GM12878 (cell line): Measurements from ENCODE around the gene FBRSL1. TPM values are rescaled to one million over a fixed set of nuclear protein-coding genes. Genes with fewer than 3 reads are reported as not detected.

Experiments
- ATAC-seq: fragments of 200-7000 bp; cut with Tn5 transposase; 3 replicates; pipeline ENCODE4 v1.9.1; 2020; ENCODE audit warnings: mild to moderate bottlenecking, moderate library complexity
- BruUV-seq: library from RNA; stranded (reverse); fragments of 400-500 nt; replicated peaks from 2 replicates; lab custom pipeline; 2021; lab: Mats Ljungman, UMichigan
- CTCF ChIA-PET: fragments of 300-600 bp; sonication (Branson Sonifier 250); formaldehyde crosslinking; extraction: SDS; loops from one replicate; lab custom pipeline; 2021; ENCODE audit warnings: inconsistent platforms; lab: Yijun Ruan, JAX
- POLR2A ChIA-PET: fragments of 350-600 bp; formaldehyde crosslinking; extraction: SDS; loops from one replicate; lab custom pipeline; 2021; ENCODE audit warnings: inconsistent platforms; lab: Charles Lee
- RAD21 ChIA-PET: fragments of 300-600 bp; sonication (Branson Sonifier 250); formaldehyde crosslinking; loops from one replicate; lab custom pipeline; 2023; ENCODE audit warnings: antibody characterized with exemption; ENCODE audit not compliant: unreplicated experiment; lab: Charles Lee
- SMC1A ChIA-PET: fragments of 300-600 bp; sonication (Branson Sonifier 250); formaldehyde crosslinking; loops from one replicate; lab custom pipeline; 2023; ENCODE audit not compliant: unreplicated experiment, uncharacterized antibody; lab: Charles Lee
- DNase-seq: peaks from one replicate; pipeline ENCODE4 v3.0.0-alpha.2; 2011; ENCODE audit warnings: low read depth, low spot score
- FAIRE-seq: peaks from 3 replicates; lab custom pipeline; 2011; peaks lifted over from hg19 to GRCh38; lab: Jason Lieb, UNC
- H2AFZ ChIP-seq: 2 replicates; pipeline ENCODE4 v1.6.0; 2011; ENCODE audit warnings: low read depth, low read length, control low read depth; ENCODE audit not compliant: control insufficient read depth
- H3K27ac ChIP-seq: 2 replicates; pipeline ENCODE4 v1.5.1; 2011; ENCODE audit warnings: control low read depth; ENCODE audit not compliant: control insufficient read depth, insufficient read depth
- H3K27me3 ChIP-seq, 2 experiments: replicated peaks in 1 of 2; 2 replicates each; pipeline versions ENCODE4 v1.6.0 to v1.6.1; 2011; ENCODE audit warnings: low read length in 1 of 2; ENCODE audit not compliant: control insufficient read depth in 2 of 2, insufficient read depth in 2 of 2
- H3K36me3 ChIP-seq, 2 experiments: 2 replicates each; pipeline ENCODE4 v1.5.1; 2011; ENCODE audit warnings: low read length in 1 of 2; ENCODE audit not compliant: control insufficient read depth in 2 of 2, insufficient read depth in 2 of 2
- H3K4me1 ChIP-seq: 2 replicates; pipeline ENCODE4 v1.6.1; 2011; ENCODE audit warnings: mild to moderate bottlenecking, low read length, moderate library complexity, mixed read lengths; ENCODE audit not compliant: control insufficient read depth, insufficient read depth
- H3K4me2 ChIP-seq: 2 replicates; pipeline ENCODE4 v1.6.0; 2011; ENCODE audit warnings: control low read depth; ENCODE audit not compliant: control insufficient read depth, insufficient read depth
- H3K4me3 ChIP-seq: fragments of 200-600 bp; sonication (generic); 2 replicates; pipeline ENCODE4 v1.5.1; 2016
- H3K79me2 ChIP-seq: 2 replicates; pipeline ENCODE4 v1.6.0; 2011; ENCODE audit warnings: low read length; ENCODE audit not compliant: control insufficient read depth, insufficient read depth
- H3K9ac ChIP-seq: 2 replicates; pipeline ENCODE4 v1.8.0; 2011; ENCODE audit warnings: low read length, control low read depth, mixed read lengths; ENCODE audit not compliant: control insufficient read depth, insufficient read depth
- H3K9me3 ChIP-seq: replicated peaks from 3 replicates; pipeline ENCODE4 v1.5.1; 2011; ENCODE audit warnings: mild to moderate bottlenecking, low read length; ENCODE audit not compliant: control insufficient read depth, insufficient read depth
- H4K20me1 ChIP-seq: 2 replicates; pipeline ENCODE4 v1.6.0; 2011; ENCODE audit not compliant: control insufficient read depth, insufficient read depth
- BCL3 ChIP-seq: IDR thresholded peaks from 2 replicates; pipeline ENCODE4 v1.6.1; 2011; ENCODE audit warnings: borderline replicate concordance, low read depth, mild to moderate bottlenecking, moderate library complexity, low read length; ENCODE audit not compliant: insufficient read depth, poor library complexity, severe bottlenecking
- CUX1 ChIP-seq: IDR thresholded peaks from 2 replicates; pipeline ENCODE4 v1.6.1; 2012; ENCODE audit warnings: improper control_type of control experiment, low read depth, low read length; ENCODE audit not compliant: insufficient replicate concordance
- E2F8 ChIP-seq: fragments of 450-650 bp; IDR thresholded peaks from 2 replicates; pipeline ENCODE4 v1.6.1; 2018; ENCODE audit warnings: mild to moderate bottlenecking, low read depth, moderate library complexity; ENCODE audit not compliant: partially characterized antibody
- HCFC1 ChIP-seq: fragments of 150-350 bp; IDR thresholded peaks from 2 replicates; pipeline ENCODE4 v1.6.1; 2014; ENCODE audit warnings: low read length
- IKZF1 ChIP-seq: fragments of 450-650 bp; conservative IDR thresholded peaks from 2 replicates; pipeline ENCODE4 v1.6.1; 2017; ENCODE audit warnings: antibody characterized with exemption, mild to moderate bottlenecking
- PML ChIP-seq: IDR thresholded peaks from 2 replicates; pipeline ENCODE4 v1.6.1; 2012; ENCODE audit warnings: low read length, inconsistent platforms
- TBL1XR1 ChIP-seq: IDR thresholded peaks from 2 replicates; pipeline ENCODE4 v1.6.1; 2012; ENCODE audit warnings: low read depth, low read length, improper control_type of control experiment
- WGBS: methylation state at CpG from one replicate; pipeline ENCODE4 v1.1.6; 2016; ENCODE audit warnings: low lambda C conversion rate; ENCODE audit not compliant: insufficient replicate concordance, insufficient coverage; ENCODE audit errors: missing lambda C conversion rate; 5-methylcytosine and 5-hydroxymethylcytosine counted together
- in situ Hi-C: fragments of 300-500 bp; cut with MboI; formaldehyde crosslinking; loops from 9 replicates; pipeline ENCODE4 v1.14.3; 2018; ENCODE audit warnings: mixed read lengths
- intact Hi-C: fragments of 100-400 bp; cut with micrococcal nuclease; formaldehyde crosslinking; loops from one replicate; pipeline ENCODE4 v1.14.2; 2022; ENCODE audit not compliant: unreplicated experiment
- polyA plus RNA-seq, 11 experiments: library from polyadenylated mRNA; depleted of rRNA in 4 of 11; unstranded in 6 of 11; stranded (reverse) in 5 of 11; fragments of >200 nt; fragmentation: Nextera tagmentation in 4 of 11; fragmentation: Illumina TruSeq in 1 of 11; extraction: Ambion mirVana in 4 of 11; extraction: Trizol in 1 of 11; gene quantifications; 1 replicate in 1 of 11; 2 replicates in 10 of 11; pipeline versions ENCODE4 v1.2.1 to v1.2.3, GENCODE V29; 2011 to 2016; ENCODE audit warnings: inconsistent platforms in 2 of 11, missing spikeins in 2 of 11, low read depth in 1 of 11
- total RNA-seq, 4 experiments: library from RNA; depleted of rRNA in 3 of 4; stranded (reverse); fragments of >200 nt in 3 of 4; fragmentation: Illumina TruSeq in 1 of 4; extraction: Trizol in 1 of 4; gene quantifications; 2 replicates each; pipeline versions ENCODE4 v1.2.1 to v1.2.3, GENCODE V29; 2013 to 2021

The FBRSL1 gene
- total and polyA plus RNA-seq, 10 of the 15 experiments (the other 5 are each of a cell fraction or from before 2014, with no cell fraction given) = 0.19 to 55.1 (median 4.1) TPM

- ATAC-seq (no peak), DNase-seq (no peak), FAIRE-seq (no peak)
- no peaks in the 10 kb centered on the region for H4K20me1 ChIP-seq
- no peak overlapping the region for H3K27ac ChIP-seq
- no peak overlapping the region for H3K9ac ChIP-seq
- 79% methylated on average over 26 of the region's 26 CpGs for WGBS
- H3K4me1 ChIP-seq = peaks cover 19% of the 10 kb centered on the region
- RAD21 ChIA-PET = no interaction called here
- H3K9me3 ChIP-seq = no peaks in the 10 kb centered on the region
- H3K79me2 ChIP-seq = no peaks in the 10 kb centered on the region
- in situ Hi-C loops = no loop called here
- no peak overlapping the region for H3K4me2 ChIP-seq
- BruUV-seq = no TSS peak
- TF ChIP-seq PML (no peak), BCL3 (peak; percentile 77)
- no peaks in the 10 kb centered on the region for H3K27me3 ChIP-seq
- H3K4me3 ChIP-seq = no peak overlapping the region
- no peaks in the 10 kb centered on the region for H3K36me3 ChIP-seq
- POLR2A ChIA-PET = no interaction called here
- intact Hi-C loops = no loop called here
- SMC1A ChIA-PET = no interaction called here
- no peak overlapping the region for H2AFZ ChIP-seq
- CTCF ChIA-PET = no interaction called here
Measured at GRCh38 chr12:132476038-132476414, 13.9 kb upstream of the FBRSL1 start.

GRCh38 chr12:132476421-132476820 lies 13.5 kb upstream of the FBRSL1 start:
- Histone ChIP-seq H4K20me1 (no peaks in the 10 kb centered on the region), H3K4me3 (no peak overlapping the region), H3K27ac (no peak overlapping the region), H3K4me2 (no peak overlapping the region), H3K36me3 (no peaks in the 10 kb centered on the region), H3K79me2 (no peaks in the 10 kb centered on the region), H3K27me3 (no peaks in the 10 kb centered on the region), H3K9ac (no peak overlapping the region), H3K9me3 (no peaks in the 10 kb centered on the region), H2AFZ (no peak overlapping the region), H3K4me1 (peaks cover 16% of the 10 kb centered on the region)
- DNase-seq (no peak), ATAC-seq (no peak), FAIRE-seq (no peak)
- POLR2A ChIA-PET = no interaction called here
- intact Hi-C loops (no loop called here), in situ Hi-C loops (no loop called here)
- CTCF ChIA-PET = no interaction called here
- RAD21 ChIA-PET = no interaction called here
- BruUV-seq = no TSS peak
- WGBS = 85% methylated on average over 18 of the region's 18 CpGs
- SMC1A ChIA-PET = no interaction called here
- TF ChIP-seq HCFC1 (no peak), IKZF1 (no peak), CUX1 (no peak), TBL1XR1 (no peak), E2F8 (no peak)
